Stimulated activated CD8-positive, alpha-beta memory T cell treated with anti-CD3 and anti-CD28 coated beads, Interleukin-4, amount 100 ng/mL, for 4 hours (primary cell): ENCODE results near the gene RNF14.
"Not testable (repeated sequence)": the region's sequence is repeated elsewhere in the genome, so short reads cannot be mapped to it uniquely, and the experiment has no call there.

ENCODE experiments used
- DNase-seq, 2 donors: peaks; one replicate each; pipeline ENCODE4 v3.0.0-alpha.2; 2020; ENCODE audit warnings: low read depth in 2 of 2, low spot score in 1 of 2

The RNF14 gene

GRCh38 chr5:142012792-142013388, 44.0 kb downstream of the RNF14 start, which contains the start of gene GNPDA1:
GNPDA1 (minus strand) TSS chr5:142013027; CDS start chr5:142012035, 992 bp downstream.
- peak; percentile 22 to 46 for DNase-seq

- DNase-seq: no peak
Observed at GRCh38 chr5:142013734-142014521, 45.0 kb downstream of the RNF14 start.

GRCh38 chr5:142014911-142015584, 46.1 kb downstream of the RNF14 start:
- DNase-seq: peak in 1 of 2 donors; percentile 20

GRCh38 chr5:142015781-142016533, 47.1 kb downstream of the RNF14 start:
- peak in 1 of 2 donors; percentile 15 for DNase-seq

GRCh38 chr5:142016556-142016955, 47.7 kb downstream of the RNF14 start:
- DNase-seq: no peak

- DNase-seq: no peak
Observed at GRCh38 chr5:142017832-142018427, 49.0 kb downstream of the RNF14 start.

GRCh38 chr5:142020122-142020659, 51.3 kb downstream of the RNF14 start:
- DNase-seq: no peak

- no peak for DNase-seq
Observed at GRCh38 chr5:142023836-142024235, 54.9 kb downstream of the RNF14 start.

DNA sequence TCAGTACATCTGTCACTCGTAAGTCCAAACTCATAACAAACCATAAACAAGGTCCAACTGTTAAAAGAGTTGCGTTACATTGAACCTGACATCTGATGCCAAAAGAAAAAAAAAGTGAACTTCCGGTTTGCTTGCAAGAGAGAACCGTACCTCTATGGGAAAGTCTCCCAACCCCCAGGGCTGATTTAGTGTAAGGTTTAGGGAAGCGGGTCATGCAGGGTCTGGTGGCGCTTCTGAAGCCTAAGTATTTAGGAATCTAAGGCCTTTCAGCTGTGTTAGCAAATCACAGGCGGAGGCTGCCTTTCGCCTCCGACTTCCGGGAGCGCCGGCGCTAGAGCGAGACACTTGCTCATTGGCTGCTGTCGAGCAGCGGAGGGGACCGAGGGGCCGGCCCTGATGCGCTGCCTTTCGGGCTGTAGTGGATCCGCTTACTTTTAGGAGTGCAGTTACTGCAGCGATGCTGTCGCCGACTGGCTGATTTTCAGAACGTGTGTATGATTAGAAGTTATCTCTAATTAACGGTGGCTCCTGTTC, 55.9 kb downstream of the RNF14 start:
- DNase-seq: peak; percentile 53 to 67

- DNase-seq: no peak
Observed at GRCh38 chr5:142025637-142026036, 56.7 kb downstream of the RNF14 start.

DNA sequence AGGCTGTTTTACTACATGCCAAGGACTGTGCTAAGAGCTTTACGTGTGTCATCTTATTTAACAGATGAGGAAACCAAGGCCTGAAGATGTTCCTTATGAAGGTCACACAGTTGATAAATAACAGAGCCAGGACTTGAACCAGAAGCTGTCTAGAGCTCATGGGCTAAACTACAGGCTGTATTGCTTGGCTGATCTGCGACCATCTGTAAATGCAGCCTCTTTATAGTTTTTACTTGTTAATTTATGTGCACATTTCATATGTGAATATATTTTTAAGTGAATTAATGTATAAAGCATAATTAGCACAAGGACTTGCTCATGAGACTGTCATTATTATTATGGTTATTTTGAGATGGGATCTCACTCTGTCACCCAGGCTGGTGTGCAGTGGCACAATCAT, 63.2 kb downstream of the RNF14 start:
- no peak for DNase-seq

DNA sequence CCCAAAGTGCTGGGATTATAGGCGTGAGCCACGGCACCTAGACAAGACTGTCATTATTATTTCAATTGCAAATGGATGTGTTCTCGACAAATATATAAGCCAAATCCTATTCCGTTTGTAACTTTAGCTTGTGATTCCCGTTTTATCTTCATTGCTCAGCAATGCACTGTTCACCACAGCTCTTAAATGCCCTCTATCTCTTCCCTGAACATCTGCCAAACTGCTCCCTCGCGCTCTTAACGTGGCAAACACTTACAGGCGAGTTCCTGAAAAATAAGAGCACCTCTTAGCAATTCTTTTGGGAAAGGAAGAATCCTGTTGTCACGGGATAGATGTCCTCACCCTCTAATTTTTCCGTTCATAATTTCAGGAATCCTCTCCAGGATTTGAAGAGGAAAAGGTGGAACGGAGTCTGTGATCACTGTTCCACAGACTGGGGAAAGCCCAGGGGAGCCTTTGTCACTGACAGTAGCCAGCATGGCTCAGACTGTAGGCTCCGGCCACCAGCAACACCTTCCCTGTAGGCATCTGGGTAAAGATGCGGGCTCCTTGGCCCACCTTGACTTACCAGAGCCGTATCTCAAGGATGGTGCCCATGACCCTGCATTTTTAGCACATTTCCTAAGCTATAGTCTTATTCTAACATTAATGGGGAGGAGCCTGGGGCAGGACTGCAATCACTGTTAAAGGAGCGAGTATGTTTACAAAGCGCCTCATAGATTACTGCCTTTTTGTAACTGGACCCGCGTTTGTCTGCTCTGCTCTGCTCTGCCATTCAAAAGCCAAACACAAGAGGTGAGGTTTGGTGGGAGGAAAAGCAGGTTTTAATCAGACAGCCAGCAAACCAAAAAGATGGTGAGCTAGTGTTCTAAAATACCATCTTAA, 64.1 kb downstream of the RNF14 start:
- DNase-seq: no peak

DNA sequence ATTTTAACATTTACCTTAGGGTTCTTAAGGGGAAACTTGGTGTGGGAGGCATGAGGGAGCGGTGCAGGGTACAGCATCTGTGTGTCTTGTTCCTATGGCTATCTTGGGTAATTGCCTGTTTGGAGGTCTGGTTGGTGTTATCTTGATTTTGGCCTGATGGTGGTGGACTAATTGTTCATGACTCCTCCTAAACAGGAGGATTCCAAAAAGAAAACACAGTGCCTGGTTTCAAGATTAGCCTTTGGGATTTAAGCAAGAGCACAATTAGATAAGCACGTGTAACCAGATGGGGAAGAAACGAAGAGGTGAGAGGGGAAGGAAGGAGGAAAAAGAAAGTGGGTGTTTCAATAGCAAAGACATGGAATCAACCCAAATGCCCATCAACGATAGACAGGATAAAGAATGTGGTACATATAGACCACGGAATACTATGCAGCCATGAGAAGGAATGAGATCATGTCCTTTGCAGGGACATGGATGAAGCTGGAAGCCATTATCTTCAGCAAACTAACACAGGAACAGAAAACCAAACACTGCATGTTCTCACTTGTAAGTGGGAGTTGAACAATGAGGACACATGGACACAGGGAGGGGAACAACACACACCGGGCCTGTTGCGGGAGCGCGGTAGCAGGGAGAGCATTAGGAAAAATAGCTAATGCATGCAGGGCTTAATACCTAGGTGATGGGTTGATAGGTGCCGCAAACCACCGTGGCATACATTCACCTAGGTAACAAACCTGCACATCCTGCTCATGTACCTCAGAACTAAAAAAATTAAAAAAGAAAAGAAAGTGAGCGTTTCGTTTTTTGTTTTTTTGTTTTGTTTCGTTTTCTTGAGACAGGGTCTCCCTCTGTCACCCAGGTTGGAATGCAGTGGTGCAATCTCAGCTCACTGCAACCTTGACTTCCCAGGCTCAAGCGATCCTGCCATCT, 65.0 kb downstream of the RNF14 start:
- DNase-seq: not testable (repeated sequence)

GRCh38 chr5:142034994-142035393, 66.1 kb downstream of the RNF14 start:
- no peak for DNase-seq

- DNase-seq: no peak
Observed at GRCh38 chr5:142036918-142037317, 68.0 kb downstream of the RNF14 start.

DNA sequence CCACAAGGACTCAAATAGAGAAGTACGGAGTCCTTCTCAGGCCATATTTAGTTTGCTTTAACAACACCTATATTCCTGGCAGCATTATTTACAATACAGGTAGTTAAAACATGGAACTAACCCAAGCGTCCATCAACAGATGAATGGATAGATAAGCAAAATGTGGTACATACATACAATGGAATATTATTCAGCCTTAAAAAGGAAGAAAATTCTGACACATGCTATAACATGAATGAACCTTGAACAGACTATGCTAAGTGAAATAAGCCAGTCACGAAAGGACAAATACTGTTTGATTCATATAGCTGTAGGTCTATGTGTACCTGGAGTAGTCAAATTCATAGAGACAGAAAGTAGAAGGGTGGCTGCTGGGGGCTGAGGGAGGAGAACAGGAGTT, 68.7 kb downstream of the RNF14 start:
- DNase-seq: not testable (repeated sequence)

DNA sequence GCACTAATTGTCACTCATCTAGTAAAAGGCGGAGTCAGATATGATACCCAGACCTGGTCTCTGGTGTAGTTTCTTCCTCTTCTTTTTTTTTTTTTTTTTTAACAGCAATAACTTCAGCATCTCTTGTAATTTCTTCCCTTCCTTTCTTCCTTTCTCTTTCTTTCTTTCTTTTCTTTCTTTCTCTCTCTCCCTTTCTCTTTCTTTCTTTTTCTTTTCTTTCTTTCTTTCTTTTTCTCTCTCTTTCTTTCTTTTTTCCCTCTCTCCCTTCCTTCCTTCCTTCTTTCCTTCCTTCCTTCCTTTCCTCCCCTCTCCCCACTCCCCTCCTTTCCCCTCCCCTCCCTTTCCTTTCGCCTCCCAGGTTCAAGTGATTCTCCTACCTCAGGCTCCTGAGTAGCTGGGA, 69.8 kb downstream of the RNF14 start:
- no peak for DNase-seq
